Measurements from ENCODE around the gene REPIN1.

REPIN1 gene

GRCh38 chr7:150409300-150410030, 40.8 kb downstream of the REPIN1 start:
- DNase-seq = no peak

GRCh38 chr7:150410131-150410530, 41.5 kb downstream of the REPIN1 start:
- DNase-seq = no peak

- DNase-seq = no peak
These were observed 42.2 kb downstream of the REPIN1 start for GRCh38 chr7:150410680-150411346.

GRCh38 chr7:150411606-150412005, 43.0 kb downstream of the REPIN1 start:
- no peak for DNase-seq

- DNase-seq = no peak
These were observed 43.4 kb downstream of the REPIN1 start for GRCh38 chr7:150412016-150412415.

- DNase-seq = no peak
These were observed 44.2 kb downstream of the REPIN1 start for GRCh38 chr7:150412518-150413488.

GRCh38 chr7:150413640-150414081, 45.0 kb downstream of the REPIN1 start:
- DNase-seq = no peak

GRCh38 chr7:150415161-150416153, 46.8 kb downstream of the REPIN1 start:
- no peak for DNase-seq

- DNase-seq = no peak
These were observed 48.6 kb downstream of the REPIN1 start for GRCh38 chr7:150417239-150417638.

- DNase-seq = no peak
These were observed 49.2 kb downstream of the REPIN1 start for GRCh38 chr7:150417863-150418262.

- DNase-seq = no peak
These were observed 51.6 kb downstream of the REPIN1 start for GRCh38 chr7:150420242-150420641.

GRCh38 chr7:150420987-150421674, 52.5 kb downstream of the REPIN1 start:
- peak; percentile 71 for DNase-seq

GRCh38 chr7:150421831-150422230, 53.2 kb downstream of the REPIN1 start:
- DNase-seq = no peak
